K562 (cell line): ENCODE data around the gene LYAR. TPM values are rescaled to one million over a fixed set of nuclear protein-coding genes. Genes with fewer than 3 reads are reported as not detected.

Experiments used
- ARNT ChIP-seq, 2 experiments: fragments of 450-650 bp; IDR thresholded peaks; 2 replicates each; pipeline ENCODE4 v1.6.1; 2016; ENCODE audit warnings: mild to moderate bottlenecking in 1 of 2
- BHLHE40 ChIP-seq: IDR thresholded peaks from 2 replicates; pipeline ENCODE4 v1.6.1; 2011; ENCODE audit warnings: low read length, improper control_type of control experiment
- MTA1 ChIP-seq: fragments of 450-650 bp; IDR thresholded peaks from 2 replicates; pipeline ENCODE4 v1.6.1; 2017; ENCODE audit warnings: borderline replicate concordance
- TCF7L2 ChIP-seq: fragments of 150-350 bp; IDR thresholded peaks from 2 replicates; pipeline ENCODE4 v1.6.1; 2016; ENCODE audit warnings: low read depth, mild to moderate bottlenecking, low read length, moderate library complexity
- ZNF41 ChIP-seq: fragments of 250-450 bp; sonication (Bioruptor Pico); conservative IDR thresholded peaks from 2 replicates; pipeline ENCODE4 v1.4.0; 2020; ENCODE audit warnings: mild to moderate bottlenecking
- polyA plus RNA-seq, 8 experiments: library from polyadenylated mRNA; depleted of rRNA in 4 of 8; stranded (reverse) in 5 of 8; unstranded in 3 of 8; fragments of >200 nt; fragmentation: Nextera tagmentation in 2 of 8; fragmentation: Illumina TruSeq in 1 of 8; extraction: Ambion mirVana in 2 of 8; extraction: Trizol in 1 of 8; gene quantifications; 2 replicates each; pipeline versions ENCODE4 v1.2.1 to v1.2.3, GENCODE V29; 2011 to 2014; ENCODE audit warnings: inconsistent platforms in 1 of 8, missing spikeins in 1 of 8
- total RNA-seq, 7 experiments: library from RNA; depleted of rRNA in 6 of 7; stranded (reverse); fragments of >200 nt in 6 of 7; fragmentation: Illumina TruSeq in 2 of 7; extraction: Trizol in 2 of 7; gene quantifications; 2 replicates each; pipeline versions ENCODE4 v1.2.1 to v1.2.3, GENCODE V29; 2011 to 2021; ENCODE audit warnings: low replicate concordance in 1 of 7
- TF ChIP-seq, protein P1 (sequence below), 2 experiments: fragments of 450-650 bp in 1 of 2; IDR thresholded peaks; 2 replicates each; pipeline ENCODE4 v1.6.1; 2011 to 2017; ENCODE audit warnings: low read depth in 2 of 2, antibody characterized with exemption in 1 of 2, borderline replicate concordance in 1 of 2, low read length in 1 of 2, mild to moderate bottlenecking in 1 of 2, mixed read lengths in 1 of 2; ENCODE audit not compliant: control insufficient read depth in 1 of 2
- TF ChIP-seq, protein P2 (sequence below): fragments of 200-600 bp; sonication (generic); IDR thresholded peaks from one replicate; pipeline ENCODE4 v1.6.1; 2012; ENCODE audit warnings: mild to moderate bottlenecking, low read depth, low read length, inconsistent platforms

Gene LYAR
- total and polyA plus RNA-seq, 9 of the 15 experiments (the other 6 are each of a cell fraction or from before 2014, with no cell fraction given) = 28.3 to 172 (median 127) TPM

DNA sequence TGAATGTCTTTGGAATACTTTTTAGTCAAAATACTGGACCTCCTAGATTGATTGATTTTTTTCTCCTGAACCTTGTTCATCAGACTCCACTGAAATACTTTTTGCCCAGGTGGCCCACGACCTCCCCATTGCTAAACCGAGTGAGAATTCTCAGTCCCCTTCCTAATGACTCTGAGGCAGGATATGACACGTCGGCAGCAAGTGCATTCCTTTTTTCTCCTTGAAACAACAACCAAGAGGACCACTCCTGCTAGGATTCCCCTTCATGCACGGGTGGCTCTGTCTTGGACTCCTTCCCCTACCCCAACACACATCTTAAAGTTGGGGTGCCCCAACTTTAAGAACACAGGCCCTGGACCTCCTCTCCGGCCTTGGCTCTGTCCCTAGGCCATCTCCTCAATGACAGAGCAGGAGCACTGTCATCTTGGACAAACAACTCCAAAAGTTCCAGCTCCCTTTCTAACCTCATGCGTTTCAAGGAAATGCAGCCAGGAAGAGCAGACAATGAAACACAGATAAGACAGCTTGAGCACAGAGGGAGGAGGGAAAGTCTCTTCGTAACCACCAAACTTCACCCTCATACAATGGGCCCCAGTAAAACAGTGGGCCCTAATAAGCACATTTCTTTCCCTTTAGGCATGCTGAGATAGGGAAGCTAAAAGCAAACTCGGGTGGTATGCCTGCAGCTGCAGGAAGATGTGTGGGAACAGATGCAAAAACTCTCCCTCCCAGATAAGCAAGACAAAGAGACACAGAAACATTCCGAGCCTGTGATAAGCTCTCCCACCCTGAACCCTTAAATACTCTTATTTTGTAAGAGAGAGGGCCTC, 34.0 kb upstream of the LYAR start (continued):
- TF ChIP-seq, protein P1, sequence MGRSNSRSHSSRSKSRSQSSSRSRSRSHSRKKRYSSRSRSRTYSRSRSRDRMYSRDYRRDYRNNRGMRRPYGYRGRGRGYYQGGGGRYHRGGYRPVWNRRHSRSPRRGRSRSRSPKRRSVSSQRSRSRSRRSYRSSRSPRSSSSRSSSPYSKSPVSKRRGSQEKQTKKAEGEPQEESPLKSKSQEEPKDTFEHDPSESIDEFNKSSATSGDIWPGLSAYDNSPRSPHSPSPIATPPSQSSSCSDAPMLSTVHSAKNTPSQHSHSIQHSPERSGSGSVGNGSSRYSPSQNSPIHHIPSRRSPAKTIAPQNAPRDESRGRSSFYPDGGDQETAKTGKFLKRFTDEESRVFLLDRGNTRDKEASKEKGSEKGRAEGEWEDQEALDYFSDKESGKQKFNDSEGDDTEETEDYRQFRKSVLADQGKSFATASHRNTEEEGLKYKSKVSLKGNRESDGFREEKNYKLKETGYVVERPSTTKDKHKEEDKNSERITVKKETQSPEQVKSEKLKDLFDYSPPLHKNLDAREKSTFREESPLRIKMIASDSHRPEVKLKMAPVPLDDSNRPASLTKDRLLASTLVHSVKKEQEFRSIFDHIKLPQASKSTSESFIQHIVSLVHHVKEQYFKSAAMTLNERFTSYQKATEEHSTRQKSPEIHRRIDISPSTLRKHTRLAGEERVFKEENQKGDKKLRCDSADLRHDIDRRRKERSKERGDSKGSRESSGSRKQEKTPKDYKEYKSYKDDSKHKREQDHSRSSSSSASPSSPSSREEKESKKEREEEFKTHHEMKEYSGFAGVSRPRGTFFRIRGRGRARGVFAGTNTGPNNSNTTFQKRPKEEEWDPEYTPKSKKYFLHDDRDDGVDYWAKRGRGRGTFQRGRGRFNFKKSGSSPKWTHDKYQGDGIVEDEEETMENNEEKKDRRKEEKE (IDR thresholded peaks at IDR 0.05; ENCODE audit: borderline replicate concordance in 1 of 2, control insufficient read depth in 1 of 2, low read depth in 2 of 2, low read length in 1 of 2) = no peak
- peak in 1 of 2 experiments; percentile 44; a peak in 1 of 4 replicates for TF ChIP-seq ARNT (IDR thresholded peaks at IDR 0.05)
- TF ChIP-seq BHLHE40 = no peak
- TF ChIP-seq, protein P2, sequence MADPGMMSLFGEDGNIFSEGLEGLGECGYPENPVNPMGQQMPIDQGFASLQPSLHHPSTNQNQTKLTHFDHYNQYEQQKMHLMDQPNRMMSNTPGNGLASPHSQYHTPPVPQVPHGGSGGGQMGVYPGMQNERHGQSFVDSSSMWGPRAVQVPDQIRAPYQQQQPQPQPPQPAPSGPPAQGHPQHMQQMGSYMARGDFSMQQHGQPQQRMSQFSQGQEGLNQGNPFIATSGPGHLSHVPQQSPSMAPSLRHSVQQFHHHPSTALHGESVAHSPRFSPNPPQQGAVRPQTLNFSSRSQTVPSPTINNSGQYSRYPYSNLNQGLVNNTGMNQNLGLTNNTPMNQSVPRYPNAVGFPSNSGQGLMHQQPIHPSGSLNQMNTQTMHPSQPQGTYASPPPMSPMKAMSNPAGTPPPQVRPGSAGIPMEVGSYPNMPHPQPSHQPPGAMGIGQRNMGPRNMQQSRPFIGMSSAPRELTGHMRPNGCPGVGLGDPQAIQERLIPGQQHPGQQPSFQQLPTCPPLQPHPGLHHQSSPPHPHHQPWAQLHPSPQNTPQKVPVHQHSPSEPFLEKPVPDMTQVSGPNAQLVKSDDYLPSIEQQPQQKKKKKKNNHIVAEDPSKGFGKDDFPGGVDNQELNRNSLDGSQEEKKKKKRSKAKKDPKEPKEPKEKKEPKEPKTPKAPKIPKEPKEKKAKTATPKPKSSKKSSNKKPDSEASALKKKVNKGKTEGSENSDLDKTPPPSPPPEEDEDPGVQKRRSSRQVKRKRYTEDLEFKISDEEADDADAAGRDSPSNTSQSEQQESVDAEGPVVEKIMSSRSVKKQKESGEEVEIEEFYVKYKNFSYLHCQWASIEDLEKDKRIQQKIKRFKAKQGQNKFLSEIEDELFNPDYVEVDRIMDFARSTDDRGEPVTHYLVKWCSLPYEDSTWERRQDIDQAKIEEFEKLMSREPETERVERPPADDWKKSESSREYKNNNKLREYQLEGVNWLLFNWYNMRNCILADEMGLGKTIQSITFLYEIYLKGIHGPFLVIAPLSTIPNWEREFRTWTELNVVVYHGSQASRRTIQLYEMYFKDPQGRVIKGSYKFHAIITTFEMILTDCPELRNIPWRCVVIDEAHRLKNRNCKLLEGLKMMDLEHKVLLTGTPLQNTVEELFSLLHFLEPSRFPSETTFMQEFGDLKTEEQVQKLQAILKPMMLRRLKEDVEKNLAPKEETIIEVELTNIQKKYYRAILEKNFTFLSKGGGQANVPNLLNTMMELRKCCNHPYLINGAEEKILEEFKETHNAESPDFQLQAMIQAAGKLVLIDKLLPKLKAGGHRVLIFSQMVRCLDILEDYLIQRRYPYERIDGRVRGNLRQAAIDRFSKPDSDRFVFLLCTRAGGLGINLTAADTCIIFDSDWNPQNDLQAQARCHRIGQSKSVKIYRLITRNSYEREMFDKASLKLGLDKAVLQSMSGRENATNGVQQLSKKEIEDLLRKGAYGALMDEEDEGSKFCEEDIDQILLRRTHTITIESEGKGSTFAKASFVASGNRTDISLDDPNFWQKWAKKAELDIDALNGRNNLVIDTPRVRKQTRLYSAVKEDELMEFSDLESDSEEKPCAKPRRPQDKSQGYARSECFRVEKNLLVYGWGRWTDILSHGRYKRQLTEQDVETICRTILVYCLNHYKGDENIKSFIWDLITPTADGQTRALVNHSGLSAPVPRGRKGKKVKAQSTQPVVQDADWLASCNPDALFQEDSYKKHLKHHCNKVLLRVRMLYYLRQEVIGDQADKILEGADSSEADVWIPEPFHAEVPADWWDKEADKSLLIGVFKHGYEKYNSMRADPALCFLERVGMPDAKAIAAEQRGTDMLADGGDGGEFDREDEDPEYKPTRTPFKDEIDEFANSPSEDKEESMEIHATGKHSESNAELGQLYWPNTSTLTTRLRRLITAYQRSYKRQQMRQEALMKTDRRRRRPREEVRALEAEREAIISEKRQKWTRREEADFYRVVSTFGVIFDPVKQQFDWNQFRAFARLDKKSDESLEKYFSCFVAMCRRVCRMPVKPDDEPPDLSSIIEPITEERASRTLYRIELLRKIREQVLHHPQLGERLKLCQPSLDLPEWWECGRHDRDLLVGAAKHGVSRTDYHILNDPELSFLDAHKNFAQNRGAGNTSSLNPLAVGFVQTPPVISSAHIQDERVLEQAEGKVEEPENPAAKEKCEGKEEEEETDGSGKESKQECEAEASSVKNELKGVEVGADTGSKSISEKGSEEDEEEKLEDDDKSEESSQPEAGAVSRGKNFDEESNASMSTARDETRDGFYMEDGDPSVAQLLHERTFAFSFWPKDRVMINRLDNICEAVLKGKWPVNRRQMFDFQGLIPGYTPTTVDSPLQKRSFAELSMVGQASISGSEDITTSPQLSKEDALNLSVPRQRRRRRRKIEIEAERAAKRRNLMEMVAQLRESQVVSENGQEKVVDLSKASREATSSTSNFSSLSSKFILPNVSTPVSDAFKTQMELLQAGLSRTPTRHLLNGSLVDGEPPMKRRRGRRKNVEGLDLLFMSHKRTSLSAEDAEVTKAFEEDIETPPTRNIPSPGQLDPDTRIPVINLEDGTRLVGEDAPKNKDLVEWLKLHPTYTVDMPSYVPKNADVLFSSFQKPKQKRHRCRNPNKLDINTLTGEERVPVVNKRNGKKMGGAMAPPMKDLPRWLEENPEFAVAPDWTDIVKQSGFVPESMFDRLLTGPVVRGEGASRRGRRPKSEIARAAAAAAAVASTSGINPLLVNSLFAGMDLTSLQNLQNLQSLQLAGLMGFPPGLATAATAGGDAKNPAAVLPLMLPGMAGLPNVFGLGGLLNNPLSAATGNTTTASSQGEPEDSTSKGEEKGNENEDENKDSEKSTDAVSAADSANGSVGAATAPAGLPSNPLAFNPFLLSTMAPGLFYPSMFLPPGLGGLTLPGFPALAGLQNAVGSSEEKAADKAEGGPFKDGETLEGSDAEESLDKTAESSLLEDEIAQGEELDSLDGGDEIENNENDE = no peak
- no peak for TF ChIP-seq TCF7L2
- no peak for TF ChIP-seq ZNF41 (CRISPR knock-in tag)
- TF ChIP-seq MTA1 = no peak
